Esophagus squamous epithelium (tissue), 4 donors: ENCODE data around the gene SCD5.

ENCODE experiments used
- POLR2A ChIP-seq, 4 donors: fragments of 450-650 bp; IDR thresholded peaks; one replicate each; pipeline ENCODE4 v1.6.1; 2017; ENCODE audit warnings: antibody characterized with exemption in 4 of 4, mild to moderate bottlenecking in 4 of 4, moderate library complexity in 3 of 4
- TF ChIP-seq, protein P1 (sequence below), 6 experiments: fragments of 450-650 bp in 4 of 6; fragments of 200-600 bp in 2 of 6; sonication (generic) in 2 of 6; IDR thresholded peaks; one replicate each; pipeline ENCODE4 v1.5.1; 2016 to 2019; ENCODE audit warnings: antibody characterized with exemption in 6 of 6, mild to moderate bottlenecking in 4 of 6, moderate library complexity in 4 of 6

DNA sequence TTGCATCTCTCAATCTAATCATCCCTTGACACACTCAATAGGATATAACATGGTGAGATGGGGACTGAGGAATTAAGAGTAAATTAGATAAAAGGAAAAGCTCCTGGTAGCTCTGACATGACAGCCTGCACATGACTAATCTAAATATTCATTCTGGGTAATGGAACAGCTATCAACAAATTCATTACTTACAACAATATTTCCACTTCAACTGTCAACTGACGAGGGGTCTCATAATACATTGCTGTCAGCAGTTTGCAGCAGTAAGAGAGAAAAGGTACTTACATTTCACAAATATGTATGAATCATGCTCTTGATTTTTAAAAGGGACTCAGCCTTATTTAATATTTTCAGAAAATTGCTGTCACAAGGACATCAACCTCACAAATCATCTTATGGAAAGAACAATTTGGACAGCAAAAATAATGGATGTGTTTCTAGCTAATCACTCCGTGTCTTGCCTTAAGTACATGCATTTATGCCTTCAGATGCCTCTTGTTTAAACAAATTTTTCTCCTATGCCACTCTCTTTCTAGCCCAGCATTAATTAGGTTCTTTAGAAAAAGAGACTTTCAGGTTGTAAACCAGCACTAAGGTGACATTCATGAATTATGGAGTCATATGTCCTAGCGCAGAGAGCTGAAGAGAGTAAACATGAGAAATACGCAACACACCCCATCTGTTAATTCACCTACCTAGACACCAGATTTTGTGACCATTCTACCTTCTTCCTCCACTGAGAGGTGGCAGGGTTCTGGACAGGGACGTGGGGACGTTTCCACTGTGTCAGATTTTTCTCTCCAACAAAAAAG is 137.2 kb downstream of the SCD5 start:
- TF ChIP-seq, protein P1, sequence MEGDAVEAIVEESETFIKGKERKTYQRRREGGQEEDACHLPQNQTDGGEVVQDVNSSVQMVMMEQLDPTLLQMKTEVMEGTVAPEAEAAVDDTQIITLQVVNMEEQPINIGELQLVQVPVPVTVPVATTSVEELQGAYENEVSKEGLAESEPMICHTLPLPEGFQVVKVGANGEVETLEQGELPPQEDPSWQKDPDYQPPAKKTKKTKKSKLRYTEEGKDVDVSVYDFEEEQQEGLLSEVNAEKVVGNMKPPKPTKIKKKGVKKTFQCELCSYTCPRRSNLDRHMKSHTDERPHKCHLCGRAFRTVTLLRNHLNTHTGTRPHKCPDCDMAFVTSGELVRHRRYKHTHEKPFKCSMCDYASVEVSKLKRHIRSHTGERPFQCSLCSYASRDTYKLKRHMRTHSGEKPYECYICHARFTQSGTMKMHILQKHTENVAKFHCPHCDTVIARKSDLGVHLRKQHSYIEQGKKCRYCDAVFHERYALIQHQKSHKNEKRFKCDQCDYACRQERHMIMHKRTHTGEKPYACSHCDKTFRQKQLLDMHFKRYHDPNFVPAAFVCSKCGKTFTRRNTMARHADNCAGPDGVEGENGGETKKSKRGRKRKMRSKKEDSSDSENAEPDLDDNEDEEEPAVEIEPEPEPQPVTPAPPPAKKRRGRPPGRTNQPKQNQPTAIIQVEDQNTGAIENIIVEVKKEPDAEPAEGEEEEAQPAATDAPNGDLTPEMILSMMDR (IDR thresholded peaks at IDR 0.05) = no peak
- no peak for TF ChIP-seq POLR2A (IDR thresholded peaks at IDR 0.05)
